MCF 10A (cell line): ENCODE data around the gene MICALL1. TPM values are rescaled to one million over a fixed set of nuclear protein-coding genes. Genes with fewer than 3 reads are reported as not detected.
A peak's percentile ranks its signal among the peaks of the same experiment; 100 is the strongest.

Experiments
- BruUV-seq: library from RNA; stranded (reverse); fragments of 400-500 nt; replicated peaks from 2 replicates; lab custom pipeline; 2021; lab: Mats Ljungman, UMichigan
- CTCF ChIA-PET: fragments of 300-600 bp; sonication (Branson Sonifier 250); formaldehyde crosslinking; extraction: SDS; loops from one replicate; lab custom pipeline; 2021; ENCODE audit warnings: antibody characterized with exemption, inconsistent platforms; lab: Yijun Ruan, JAX
- POLR2A ChIA-PET: fragments of 300-600, 350-650 bp; sonication (Branson Sonifier 250); formaldehyde crosslinking; extraction: SDS; loops from one replicate; lab custom pipeline; 2020; ENCODE audit warnings: antibody characterized with exemption, inconsistent platforms; lab: Yijun Ruan, JAX
- DNase-seq: peaks from one replicate; pipeline ENCODE4 v3.0.0-alpha.2; 2018; ENCODE audit not compliant: unreplicated experiment
- H3K27ac Mint-ChIP-seq: one replicate; pipeline ENCODE4 v1.8.0; 2022; ENCODE audit warnings: mild to moderate bottlenecking, low read depth, mixed read lengths; ENCODE audit not compliant: unreplicated experiment
- H3K27me3 Mint-ChIP-seq: one replicate; pipeline ENCODE4 v1.8.0; 2022; ENCODE audit warnings: mixed read lengths; ENCODE audit not compliant: insufficient read depth, unreplicated experiment
- H3K36me3 Mint-ChIP-seq: one replicate; pipeline ENCODE4 v1.8.0; 2022; ENCODE audit warnings: mild to moderate bottlenecking, moderate library complexity, mixed read lengths; ENCODE audit not compliant: insufficient read depth, unreplicated experiment
- H3K4me1 Mint-ChIP-seq: one replicate; pipeline ENCODE4 v1.8.0; 2022; ENCODE audit warnings: mixed read lengths; ENCODE audit not compliant: insufficient read depth, unreplicated experiment
- H3K4me3 Mint-ChIP-seq: one replicate; pipeline ENCODE4 v1.8.0; 2022; ENCODE audit warnings: mild to moderate bottlenecking, moderate library complexity, mixed read lengths; ENCODE audit not compliant: unreplicated experiment
- H3K9me3 Mint-ChIP-seq: one replicate; pipeline ENCODE4 v1.8.0; 2022; ENCODE audit warnings: mixed read lengths; ENCODE audit not compliant: unreplicated experiment
- CTCF ChIP-seq: fragments of 200-600 bp; IDR thresholded peaks from one replicate; pipeline ENCODE4 v1.8.0; 2022; ENCODE audit warnings: antibody characterized with exemption, mild to moderate bottlenecking; ENCODE audit not compliant: unreplicated experiment
- intact Hi-C: fragments of 100-400 bp; cut with micrococcal nuclease; formaldehyde crosslinking; loops from 2 replicates; pipeline ENCODE4 v1.14.1; 2022
- microRNA-seq: library from miRNA; unstranded; fragments of <30 nt; microRNA quantifications from one replicate; pipeline ENCODE4 v1.2.0, GENCODE V29; 2022
- total RNA-seq: library from RNA; stranded (reverse); gene quantifications from 2 replicates; pipeline ENCODE4 v1.2.3, GENCODE V29; 2022

The MICALL1 gene
- total RNA-seq, 1 experiment from 2014 or later, result 165 TPM

GRCh38 chr22:37991731-37992442 lies 85.8 kb downstream of the MICALL1 start:
- H3K36me3 Mint-ChIP-seq, result no peaks in the 10 kb centered on the region
- H3K4me1 Mint-ChIP-seq, result peaks cover 12% of the 10 kb centered on the region
- no peak for DNase-seq
- no TSS peak for BruUV-seq
- intact Hi-C loops, result no loop called here
- H3K27me3 Mint-ChIP-seq, result no peaks in the 10 kb centered on the region
- no peak overlapping the region for H3K4me3 Mint-ChIP-seq
- H3K9me3 Mint-ChIP-seq, result no peaks in the 10 kb centered on the region
- CTCF ChIA-PET, result interaction anchor here (0.6 kb wide), 1 partner anchor 128 kb away, joined by 4 read pairs; no protein-coding TSS in a partner anchor
- no peak overlapping the region for H3K27ac Mint-ChIP-seq
- POLR2A ChIA-PET, result no interaction called here
- no peak for TF ChIP-seq CTCF

Small RNA genes lying within 50 kb of the gene (microRNA-seq; reads per million reads assigned to microRNA genes)
- gene MIR4534 (not detected), gene MIR6820 (3.7 reads per million, percentile 28 among the genes with 10 or more reads in this experiment)

Other genes with a start within 250 kb of the MICALL1 start
- 10.3 and 10.5 TPM in 2 replicates for gene PDXP, start 247.6 kb upstream of the MICALL1 start, total RNA-seq
- 1,407 and 1,635 TPM in 2 replicates for gene LGALS1, start 230.7 kb upstream of the MICALL1 start, total RNA-seq
- gene NOL12, start 220.0 kb upstream of the MICALL1 start, total RNA-seq, result 47.1 and 50.8 TPM in 2 replicates
- gene TRIOBP, start 209.2 kb upstream of the MICALL1 start, total RNA-seq, result 42.5 and 45.7 TPM in 2 replicates
- 21.5 and 32.8 TPM in 2 replicates for gene GCAT, start 98.4 kb upstream of the MICALL1 start, total RNA-seq
- gene GALR3, start 82.9 kb upstream of the MICALL1 start, total RNA-seq, result 0.26 and 0.27 TPM in 2 replicates
- gene ANKRD54, start 62.0 kb upstream of the MICALL1 start, total RNA-seq, result 26.0 and 26.7 TPM in 2 replicates
- gene EIF3L, start 56.9 kb upstream of the MICALL1 start, total RNA-seq, result 395 and 505 TPM in 2 replicates
- gene C22orf23, start 47.3 kb downstream of the MICALL1 start, total RNA-seq, result not detected in 2 replicates
- 87.5 and 97.6 TPM in 2 replicates for gene POLR2F, start 47.4 kb downstream of the MICALL1 start, total RNA-seq
- not detected in 2 replicates for gene SOX10, start 78.3 kb downstream of the MICALL1 start, total RNA-seq
- 40.2 and 40.6 TPM in 2 replicates for gene PICK1, start 151.1 kb downstream of the MICALL1 start, total RNA-seq
- not detected in 2 replicates for gene SLC16A8, start 177.9 kb downstream of the MICALL1 start, total RNA-seq
- gene BAIAP2L2, start 204.4 kb downstream of the MICALL1 start, total RNA-seq, result 3.6 and 7.1 TPM in 2 replicates